HT1080 (cell line): ENCODE measurements around the gene NRCAM. TPM values are rescaled to one million over a fixed set of nuclear protein-coding genes. Genes with fewer than 3 reads are reported as not detected.
A peak's percentile ranks its signal among the peaks of the same experiment; 100 is the strongest.

ENCODE experiments used
- DNase-seq: peaks from one replicate; pipeline ENCODE4 v3.0.0-alpha.2; 2015; ENCODE audit warnings: low read depth
- total RNA-seq: library from RNA; depleted of rRNA; stranded (reverse); fragments of >200 nt; shearing (Covaris generic); gene quantifications from 2 replicates; pipeline ENCODE4 v1.2.3, GENCODE V29; 2014

The NRCAM gene
- total RNA-seq, 1 experiment from 2014 or later, result 14.6 TPM

- peak; percentile 18 for DNase-seq
These were observed 288.8 kb downstream of the NRCAM start for GRCh38 chr7:108167460-108167859.

- no peak for DNase-seq
These were observed 289.5 kb downstream of the NRCAM start for GRCh38 chr7:108166687-108167086.

- no peak for DNase-seq
These were observed 290.5 kb downstream of the NRCAM start for GRCh38 chr7:108165723-108166122.

- no peak for DNase-seq
These were observed 291.3 kb downstream of the NRCAM start for GRCh38 chr7:108164946-108165345.

GRCh38 chr7:108164342-108164741 is 291.9 kb downstream of the NRCAM start:
- no peak for DNase-seq

- DNase-seq, result no peak
These were observed 297.5 kb downstream of the NRCAM start for GRCh38 chr7:108158776-108159175.

GRCh38 chr7:108157606-108158335 is 298.5 kb downstream of the NRCAM start:
- DNase-seq, result no peak

GRCh38 chr7:108156897-108157605 is 299.2 kb downstream of the NRCAM start:
- no peak for DNase-seq

- no peak for DNase-seq
These were observed 304.0 kb downstream of the NRCAM start for GRCh38 chr7:108152198-108152597.

GRCh38 chr7:108149908-108150307 is 306.3 kb downstream of the NRCAM start:
- no peak for DNase-seq

GRCh38 chr7:108149119-108149518 is 307.1 kb downstream of the NRCAM start:
- no peak for DNase-seq

GRCh38 chr7:108147031-108147563 is 309.1 kb downstream of the NRCAM start:
- DNase-seq, result no peak

GRCh38 chr7:108146070-108146842 is 310.0 kb downstream of the NRCAM start:
- DNase-seq, result peak; percentile 59

- no peak for DNase-seq
These were observed 310.8 kb downstream of the NRCAM start for GRCh38 chr7:108145401-108145800.

- no peak for DNase-seq
These were observed 311.3 kb downstream of the NRCAM start for GRCh38 chr7:108144931-108145330.

- no peak for DNase-seq
These were observed 312.4 kb downstream of the NRCAM start for GRCh38 chr7:108143658-108144420.

GRCh38 chr7:108142675-108143259 is 313.5 kb downstream of the NRCAM start:
- no peak for DNase-seq

- no peak for DNase-seq
These were observed 314.1 kb downstream of the NRCAM start for GRCh38 chr7:108142180-108142579.

GRCh38 chr7:108140671-108141070 is 315.6 kb downstream of the NRCAM start:
- DNase-seq, result no peak

GRCh38 chr7:108138911-108139310 is 317.3 kb downstream of the NRCAM start:
- DNase-seq, result no peak

GRCh38 chr7:108137993-108138392 is 318.2 kb downstream of the NRCAM start:
- DNase-seq, result no peak
